HEK293 (cell line): Measurements from ENCODE around the gene VAT1L.

Experiments used
- CTCF ChIA-PET: fragments of 350-600 bp; formaldehyde crosslinking; extraction: SDS; loops from one replicate; lab custom pipeline; 2021; ENCODE audit warnings: antibody characterized with exemption; lab: Yijun Ruan, JAX
- POLR2A ChIA-PET: fragments of 300-600 bp; formaldehyde crosslinking; extraction: SDS; loops from one replicate; lab custom pipeline; 2020; ENCODE audit warnings: antibody characterized with exemption, inconsistent platforms; lab: Yijun Ruan, JAX
- H3K27ac ChIP-seq: fragments of 200-500 bp; sonication (Bioruptor generic); 2 replicates; pipeline ENCODE4 v1.5.1; 2014; ENCODE audit warnings: low read depth, low read length, control low read depth, inconsistent platforms; ENCODE audit errors: extremely low read depth
- H3K36me3 ChIP-seq, 2 experiments: fragments of 200-500 bp in 1 of 2; sonication (Bioruptor generic) in 1 of 2; 1 replicate in 1 of 2; 2 replicates in 1 of 2; pipeline ENCODE4 v1.5.1; 2014 to 2017; ENCODE audit warnings: inconsistent platforms in 2 of 2, low read length in 2 of 2; ENCODE audit not compliant: control insufficient read depth in 2 of 2, insufficient read depth in 1 of 2
- H3K4me1 ChIP-seq: fragments of 200-500 bp; sonication (Bioruptor generic); 2 replicates; pipeline ENCODE4 v1.5.1; 2014; ENCODE audit warnings: mild to moderate bottlenecking, low read length, inconsistent platforms; ENCODE audit not compliant: control insufficient read depth, insufficient read depth
- H3K4me3 ChIP-seq: 2 replicates; pipeline ENCODE4 v1.5.1; 2011; ENCODE audit warnings: low read depth, mild to moderate bottlenecking, control low read depth, low read length, moderate library complexity
- H3K9me3 ChIP-seq: fragments of 200-500 bp; sonication (Bioruptor generic); 2 replicates; pipeline ENCODE4 v1.5.1; 2014; ENCODE audit warnings: low read depth, low read length, inconsistent platforms; ENCODE audit not compliant: control insufficient read depth, insufficient read depth
- HIC1 ChIP-seq: fragments of 450-650 bp; formaldehyde crosslinking; IDR thresholded peaks from 2 replicates; pipeline ENCODE4 v1.5.1; 2016; ENCODE audit warnings: missing biosample characterization, missing genetic modification characterization
- HOXD13 ChIP-seq: sonication (generic); formaldehyde crosslinking; IDR thresholded peaks from 2 replicates; pipeline ENCODE4 v1.8.0; 2022; ENCODE audit warnings: missing genetic modification reagents, borderline replicate concordance
- IKZF3 ChIP-seq: fragments of 450-650 bp; IDR thresholded peaks from 2 replicates; pipeline ENCODE4 v1.5.0; 2018; ENCODE audit warnings: missing biosample characterization, mild to moderate bottlenecking, missing genetic modification characterization, moderate library complexity
- KLF10 ChIP-seq: fragments of 450-650 bp; IDR thresholded peaks from 2 replicates; pipeline ENCODE4 v1.5.1; 2018; ENCODE audit warnings: missing biosample characterization, mild to moderate bottlenecking, missing genetic modification characterization
- KLF7 ChIP-seq: fragments of 450-650 bp; formaldehyde crosslinking; IDR thresholded peaks from 2 replicates; pipeline ENCODE4 v1.5.1; 2016; ENCODE audit warnings: missing biosample characterization, missing genetic modification characterization, borderline replicate concordance
- PBX3 ChIP-seq: sonication (generic); formaldehyde crosslinking; IDR thresholded peaks from 2 replicates; pipeline ENCODE4 v1.8.1; 2022; ENCODE audit warnings: mild to moderate bottlenecking, moderate library complexity, missing genetic modification reagents
- PRDM1 ChIP-seq: fragments of 450-650 bp; formaldehyde crosslinking; IDR thresholded peaks from 2 replicates; pipeline ENCODE4; 2016; ENCODE audit warnings: missing biosample characterization, missing genetic modification characterization
- PRDM2 ChIP-seq: fragments of 450-650 bp; formaldehyde crosslinking; IDR thresholded peaks from 2 replicates; pipeline ENCODE4 v1.5.1; 2016; ENCODE audit warnings: missing biosample characterization, missing genetic modification characterization, borderline replicate concordance
- TRIM28 ChIP-seq: IDR thresholded peaks from 2 replicates; pipeline ENCODE4 v1.6.1; 2011; ENCODE audit warnings: low read length, control low read depth, borderline replicate concordance
- ZBTB20 ChIP-seq: fragments of 450-650 bp; formaldehyde crosslinking; IDR thresholded peaks from 2 replicates; pipeline ENCODE4 v1.5.1; 2016; ENCODE audit warnings: missing biosample characterization, missing genetic modification characterization
- ZBTB21 ChIP-seq: fragments of 450-650 bp; formaldehyde crosslinking; IDR thresholded peaks from 2 replicates; pipeline ENCODE4 v1.5.1; 2017; ENCODE audit warnings: missing biosample characterization, missing genetic modification characterization
- ZFP69B ChIP-seq: fragments of 450-650 bp; formaldehyde crosslinking; IDR thresholded peaks from 2 replicates; pipeline ENCODE4 v1.5.1; 2016; ENCODE audit warnings: missing biosample characterization, missing genetic modification characterization
- ZNF121 ChIP-seq: fragments of 450-650 bp; formaldehyde crosslinking; IDR thresholded peaks from 2 replicates; pipeline ENCODE4 v1.5.1; 2016; ENCODE audit warnings: missing biosample characterization, missing genetic modification characterization
- ZNF2 ChIP-seq: fragments of 450-650 bp; formaldehyde crosslinking; IDR thresholded peaks from 2 replicates; pipeline ENCODE4 v1.5.1; 2016; ENCODE audit warnings: missing biosample characterization, missing genetic modification characterization
- ZNF211 ChIP-seq: fragments of 450-650 bp; formaldehyde crosslinking; IDR thresholded peaks from 2 replicates; pipeline ENCODE4 v1.5.1; 2016; ENCODE audit warnings: low read depth, missing biosample characterization, missing genetic modification characterization
- ZNF24 ChIP-seq: fragments of 450-650 bp; formaldehyde crosslinking; IDR thresholded peaks from 2 replicates; pipeline ENCODE4 v1.5.1; 2016; ENCODE audit warnings: missing biosample characterization, missing genetic modification characterization
- ZNF324 ChIP-seq: fragments of 450-650 bp; formaldehyde crosslinking; IDR thresholded peaks from 2 replicates; pipeline ENCODE4 v1.5.1; 2016; ENCODE audit warnings: missing biosample characterization, missing genetic modification characterization
- ZNF335 ChIP-seq: fragments of 450-650 bp; formaldehyde crosslinking; conservative IDR thresholded peaks from 2 replicates; pipeline ENCODE4 v1.5.1; 2016; ENCODE audit warnings: missing biosample characterization, missing genetic modification characterization
- ZNF366 ChIP-seq: fragments of 450-650 bp; formaldehyde crosslinking; conservative IDR thresholded peaks from 2 replicates; pipeline ENCODE4 v1.5.1; 2016; ENCODE audit warnings: missing biosample characterization, missing genetic modification characterization
- ZNF560 ChIP-seq: fragments of 450-650 bp; formaldehyde crosslinking; IDR thresholded peaks from 2 replicates; pipeline ENCODE4 v1.5.1; 2017; ENCODE audit warnings: missing biosample characterization, missing genetic modification characterization, borderline replicate concordance
- ZNF626 ChIP-seq: fragments of 450-650 bp; sonication (Bioruptor Pico); formaldehyde crosslinking; IDR thresholded peaks from 2 replicates; pipeline ENCODE4 v1.5.1; 2018; ENCODE audit warnings: missing biosample characterization, missing genetic modification characterization, inconsistent platforms
- ZNF707 ChIP-seq: fragments of 450-650 bp; formaldehyde crosslinking; IDR thresholded peaks from 2 replicates; pipeline ENCODE4 v1.5.1; 2016; ENCODE audit warnings: missing biosample characterization, missing genetic modification characterization
- ZSCAN4 ChIP-seq: fragments of 450-650 bp; formaldehyde crosslinking; IDR thresholded peaks from 2 replicates; pipeline ENCODE4 v1.5.1; 2017; ENCODE audit warnings: missing biosample characterization, missing genetic modification characterization

The VAT1L gene

GRCh38 chr16:77928096-77928495, 139.7 kb downstream of the VAT1L start (continued):
- TF ChIP-seq PRDM2 (tag by site-specific recombination), result no peak
- no peak for TF ChIP-seq PRDM1
- no peak for TF ChIP-seq ZNF2 (tag by site-specific recombination)
- TF ChIP-seq ZBTB21 (tag by site-specific recombination), result no peak
- no peak for TF ChIP-seq ZNF324 (tag by site-specific recombination)
- no peak for TF ChIP-seq ZNF121 (tag by site-specific recombination)
- no peak for TF ChIP-seq ZNF24 (tag by site-specific recombination)
- TF ChIP-seq ZSCAN4 (tag by site-specific recombination), result no peak

GRCh38 chr16:77929004-77929403, 140.6 kb downstream of the VAT1L start:
- Histone ChIP-seq H3K36me3 (no peaks in the 10 kb centered on the region), H3K27ac (no peak overlapping the region), H3K4me1 (no peaks in the 10 kb centered on the region), H3K9me3 (no peaks in the 10 kb centered on the region), H3K4me3 (no peak overlapping the region)
- POLR2A ChIA-PET, result no interaction called here
- CTCF ChIA-PET, result no interaction called here
- TF ChIP-seq ZNF626 (no peak), ZNF335 (tag by site-specific recombination) (no peak), ZNF707 (no peak), KLF10 (tag by site-specific recombination) (no peak), ZNF211 (tag by site-specific recombination) (no peak), ZNF366 (no peak), IKZF3 (no peak), ZBTB20 (no peak), ZFP69B (tag by site-specific recombination) (no peak), HIC1 (no peak), ZNF560 (no peak), TRIM28 (no peak), PBX3 (CRISPR knock-in tag) (no peak), KLF7 (tag by site-specific recombination) (no peak), HOXD13 (no peak)
